Esophagus mucosa (tissue), 1 donor: ENCODE data around the gene FSTL5. TPM values are rescaled to one million over a fixed set of nuclear protein-coding genes. Genes with fewer than 3 reads are reported as not detected.

Source experiments
- ATAC-seq: fragments of 200-7000 bp; cut with Tn5 transposase; one replicate; pipeline ENCODE4 v1.9.1; 2020
- total RNA-seq: library from RNA; stranded (reverse); gene quantifications from one replicate; pipeline ENCODE4 v1.2.4, GENCODE V29; 2023
- donor health status: DM: yes; HTN: yes; CAD: no.

FSTL5 gene
- total RNA-seq, 1 donor from 2014 or later: not detected

- no peak for ATAC-seq
Observed at GRCh38 chr4:161442921-161443320, 720.9 kb downstream of the FSTL5 start.

GRCh38 chr4:161438096-161438495 lies 725.7 kb downstream of the FSTL5 start:
- ATAC-seq: no peak

GRCh38 chr4:161428180-161428965 lies 735.4 kb downstream of the FSTL5 start:
- ATAC-seq: no peak

- no peak for ATAC-seq
Observed at GRCh38 chr4:161419822-161420221, 744.0 kb downstream of the FSTL5 start.

- no peak for ATAC-seq
Observed at GRCh38 chr4:161411901-161412300, 751.9 kb downstream of the FSTL5 start.

GRCh38 chr4:161404346-161405110 lies 759.3 kb downstream of the FSTL5 start:
- ATAC-seq: no peak

GRCh38 chr4:161403781-161404180 lies 760.0 kb downstream of the FSTL5 start:
- no peak for ATAC-seq

- ATAC-seq: no peak
Observed at GRCh38 chr4:161393602-161394001, 770.2 kb downstream of the FSTL5 start.

GRCh38 chr4:161382655-161383054 lies 781.1 kb downstream of the FSTL5 start:
- ATAC-seq: no peak

- no peak for ATAC-seq
Observed at GRCh38 chr4:161376275-161376674, 787.5 kb downstream of the FSTL5 start.

GRCh38 chr4:161364681-161365080 lies 799.1 kb downstream of the FSTL5 start:
- no peak for ATAC-seq

- ATAC-seq: no peak
Observed at GRCh38 chr4:161360982-161361381, 802.8 kb downstream of the FSTL5 start.

GRCh38 chr4:161359491-161359890 lies 804.3 kb downstream of the FSTL5 start:
- ATAC-seq: no peak

- ATAC-seq: no peak
Observed at GRCh38 chr4:161356351-161356750, 807.4 kb downstream of the FSTL5 start.

- ATAC-seq: peak; percentile 49
Observed at GRCh38 chr4:161350946-161351345, 812.9 kb downstream of the FSTL5 start.

GRCh38 chr4:161345741-161346140 lies 818.1 kb downstream of the FSTL5 start:
- no peak for ATAC-seq

- no peak for ATAC-seq
Observed at GRCh38 chr4:161343569-161343950, 820.2 kb downstream of the FSTL5 start.

GRCh38 chr4:161342881-161343568 lies 820.8 kb downstream of the FSTL5 start:
- ATAC-seq: no peak

GRCh38 chr4:161336621-161337020 lies 827.2 kb downstream of the FSTL5 start:
- ATAC-seq: no peak

GRCh38 chr4:161336016-161336530 lies 827.7 kb downstream of the FSTL5 start:
- peak; percentile 59 for ATAC-seq
